Endothelial cell of umbilical vein (primary cell): ENCODE results near the gene PCGF3. TPM values are rescaled to one million over a fixed set of nuclear protein-coding genes. Genes with fewer than 3 reads are reported as not detected.

Experiments
- BruUV-seq: library from RNA; stranded (reverse); fragments of 400-500 nt; replicated peaks from 2 replicates; lab custom pipeline; 2021; lab: Mats Ljungman, UMichigan
- CTCF ChIA-PET: fragments of 300-600, 350-600 bp; sonication (Branson Sonifier 250); formaldehyde crosslinking; loops from one replicate; lab custom pipeline; 2021; ENCODE audit warnings: antibody characterized with exemption, inconsistent platforms; lab: Charles Lee
- POLR2A ChIA-PET: fragments of 300-600, 350-600 bp; sonication (Branson Sonifier 250); formaldehyde crosslinking; loops from one replicate; lab custom pipeline; 2021; ENCODE audit warnings: antibody characterized with exemption, inconsistent platforms; lab: Charles Lee
- DNase-seq: peaks from one replicate; pipeline ENCODE4 v3.0.0-alpha.2; 2011; ENCODE audit warnings: low read depth, low spot score
- FAIRE-seq: peaks from 2 replicates; lab custom pipeline; 2011; peaks lifted over from hg19 to GRCh38; lab: Jason Lieb, UNC
- H2AFZ ChIP-seq: 2 replicates; pipeline ENCODE4 v1.6.0; 2012; ENCODE audit warnings: low read depth, low read length, control low read depth, inconsistent platforms
- H3K27ac ChIP-seq: 2 replicates; pipeline ENCODE4 v1.5.1; 2011; ENCODE audit warnings: low read depth, mild to moderate bottlenecking, control low read depth, low read length, moderate library complexity; ENCODE audit not compliant: insufficient read depth
- H3K27me3 ChIP-seq, 2 experiments: 2 replicates each; pipeline versions ENCODE4 v1.6.0 to v1.6.1; 2011; ENCODE audit warnings: low read length in 2 of 2, mixed read lengths in 1 of 2; ENCODE audit not compliant: control insufficient read depth in 2 of 2, insufficient read depth in 2 of 2
- H3K36me3 ChIP-seq, 2 experiments: 2 replicates in 1 of 2; 3 replicates in 1 of 2; pipeline ENCODE4 v1.5.1; 2011; ENCODE audit warnings: low read length in 2 of 2, mild to moderate bottlenecking in 1 of 2, moderate library complexity in 1 of 2; ENCODE audit not compliant: control insufficient read depth in 2 of 2, insufficient read depth in 2 of 2; ENCODE audit errors: extremely low read depth in 1 of 2
- H3K4me1 ChIP-seq: 3 replicates; pipeline ENCODE4 v1.5.1; 2011; ENCODE audit warnings: mild to moderate bottlenecking, low read length; ENCODE audit not compliant: control insufficient read depth, insufficient read depth; ENCODE audit errors: extremely low read depth
- H3K4me2 ChIP-seq: 2 replicates; pipeline ENCODE4 v1.6.1; 2011; ENCODE audit warnings: low read length, control low read depth, mixed read lengths; ENCODE audit not compliant: insufficient read depth
- H3K4me3 ChIP-seq, 3 experiments: fragments of 200-600 bp in 1 of 3; sonication (generic), shearing (Covaris generic) in 1 of 3; replicated peaks in 1 of 3; 2 replicates each; pipeline ENCODE4 v1.5.1; 2011 to 2016; ENCODE audit warnings: control low read depth in 3 of 3, low read length in 3 of 3, mild to moderate bottlenecking in 2 of 3, inconsistent platforms in 1 of 3, low read depth in 1 of 3, moderate library complexity in 1 of 3; ENCODE audit not compliant: insufficient read depth in 1 of 3
- H3K79me2 ChIP-seq: 2 replicates; pipeline ENCODE4 v1.6.0; 2012; ENCODE audit warnings: low read length, inconsistent platforms; ENCODE audit not compliant: control insufficient read depth, insufficient read depth
- H3K9ac ChIP-seq: replicated peaks from 2 replicates; pipeline ENCODE3; 2011; ENCODE audit warnings: low read length, control low read depth; ENCODE audit not compliant: insufficient read depth; ENCODE audit errors: extremely low read depth
- H3K9me1 ChIP-seq: replicated peaks from 3 replicates; pipeline ENCODE4 v1.6.0; 2011; ENCODE audit warnings: mild to moderate bottlenecking, low read length; ENCODE audit not compliant: control insufficient read depth, insufficient read depth; ENCODE audit errors: extremely low read depth
- H3K9me3 ChIP-seq: replicated peaks from 2 replicates; pipeline ENCODE4 v1.5.1; 2012; ENCODE audit warnings: low read length, inconsistent platforms; ENCODE audit not compliant: control insufficient read depth, insufficient read depth
- H4K20me1 ChIP-seq: replicated peaks from 2 replicates; pipeline ENCODE3; 2011; ENCODE audit warnings: mild to moderate bottlenecking, low read length; ENCODE audit not compliant: control insufficient read depth, insufficient read depth; ENCODE audit errors: extremely low read depth
- CTCF ChIP-seq, 2 donors: IDR thresholded peaks; 1 replicate in 1 of 2; 2 replicates in 1 of 2; pipeline ENCODE4 v1.5.1; 2011; ENCODE audit warnings: low read length in 2 of 2, mild to moderate bottlenecking in 2 of 2, moderate library complexity in 2 of 2, control low read depth in 1 of 2, inconsistent platforms in 1 of 2, low read depth in 1 of 2; ENCODE audit not compliant: insufficient read depth in 1 of 2; ENCODE audit errors: extremely low read depth in 1 of 2
- EZH2 ChIP-seq: IDR thresholded peaks from 2 replicates; pipeline ENCODE4 v1.6.1; 2012; ENCODE audit warnings: borderline replicate concordance, low read depth, mild to moderate bottlenecking, moderate library complexity, low read length, inconsistent platforms; ENCODE audit not compliant: severe bottlenecking
- FOS ChIP-seq: IDR thresholded peaks from 2 replicates; pipeline ENCODE4 v1.6.1; 2011; ENCODE audit warnings: mild to moderate bottlenecking, low read length, moderate library complexity, borderline replicate concordance; ENCODE audit not compliant: insufficient read depth
- GATA2 ChIP-seq: IDR thresholded peaks from 2 replicates; pipeline ENCODE4 v1.7.0; 2011; ENCODE audit warnings: low read depth, mild to moderate bottlenecking, moderate library complexity, mixed read lengths, low read length; ENCODE audit not compliant: insufficient read length, insufficient read depth
- JUN ChIP-seq: IDR thresholded peaks from 2 replicates; pipeline ENCODE4 v1.6.1; 2011; ENCODE audit warnings: borderline replicate concordance, low read depth; ENCODE audit not compliant: insufficient read length, insufficient read depth
- MAX ChIP-seq: IDR thresholded peaks from 2 replicates; pipeline ENCODE4 v1.6.1; 2011; ENCODE audit not compliant: insufficient read depth, insufficient read length
- MYC ChIP-seq: IDR thresholded peaks from one replicate; pipeline ENCODE4 v1.6.1; 2011; ENCODE audit warnings: mild to moderate bottlenecking, low read depth, low read length
- POLR2A ChIP-seq: IDR thresholded peaks from 2 replicates; pipeline ENCODE4 v1.6.1; 2012; ENCODE audit warnings: low read depth, mild to moderate bottlenecking, control low read depth, low read length
- POLR2AphosphoS5 ChIP-seq: IDR thresholded peaks from 2 replicates; pipeline ENCODE4 v1.6.1; 2012; ENCODE audit warnings: low read depth, mild to moderate bottlenecking, control low read depth, low read length, moderate library complexity; ENCODE audit not compliant: insufficient read depth
- dilution Hi-C: fragments of 300-500 bp; cut with MboI; formaldehyde crosslinking; loops from one replicate; pipeline ENCODE4 v1.15.0; 2019; ENCODE audit warnings: low sequenced_read_pairs; ENCODE audit not compliant: extremely low pct_ligation_motif_present
- intact Hi-C: fragments of 100-400 bp; cut with micrococcal nuclease; formaldehyde crosslinking; loops from one replicate; pipeline ENCODE4 v1.10.0; 2022
- polyA plus RNA-seq, 4 experiments: library from polyadenylated mRNA; depleted of rRNA in 3 of 4; stranded (reverse) in 3 of 4; unstranded in 1 of 4; fragments of >200 nt; gene quantifications; 2 replicates each; pipeline versions ENCODE4 v1.2.1 to v1.2.3, GENCODE V29; 2011 to 2012; ENCODE audit warnings: missing spikeins in 1 of 4
- total RNA-seq: library from RNA; stranded (reverse); gene quantifications from 2 replicates; pipeline ENCODE4 v1.2.3, GENCODE V29; 2021

Gene PCGF3
- total and polyA plus RNA-seq, 2 donors (not counting 3 experiments of a cell fraction or from before 2014, with no cell fraction given), result 70.2 to 91.8 TPM

- Histone ChIP-seq H3K4me1 (peaks cover 21% of the 10 kb centered on the region), H2AFZ (no peak overlapping the region), H3K27me3 (no peaks in the 10 kb centered on the region), H3K9ac (no peak overlapping the region), H3K36me3 (peaks cover 4 to 16% of the 10 kb centered on the region in 2 experiments), H4K20me1 (peaks cover 5% of the 10 kb centered on the region), H3K9me3 (no peaks in the 10 kb centered on the region), H3K9me1 (no peaks in the 10 kb centered on the region), H3K27ac (peak overlapping the region; percentile 10), H3K4me2 (no peak overlapping the region), H3K4me3 (no peak overlapping the region), H3K79me2 (peaks cover 63% of the 10 kb centered on the region)
- FAIRE-seq, result no peak
- ChIA-PET POLR2A (no interaction called here), CTCF (no interaction called here)
- no TSS peak for BruUV-seq
- no peak for DNase-seq
- no peak for TF ChIP-seq MYC
- no peak for TF ChIP-seq POLR2A
- no peak for TF ChIP-seq FOS
- TF ChIP-seq EZH2, result no peak
- TF ChIP-seq CTCF (IDR thresholded peaks at IDR 0.05; ENCODE audit: extremely low read depth in 1 of 2, insufficient read depth in 1 of 2, low read depth in 1 of 2, low read length in 2 of 2), result no peak
- no peak for TF ChIP-seq MAX
- no peak for TF ChIP-seq POLR2AphosphoS5
- TF ChIP-seq JUN, result no peak
- no peak for TF ChIP-seq GATA2
- intact Hi-C loops (no loop called here), dilution Hi-C loops (no loop called here)
Measured at GRCh38 chr4:726838-727237, 21.2 kb downstream of the PCGF3 start.
